ACC112 (cell line): Measurements from ENCODE around the gene TXNL4A.
"Not testable (repeated sequence)": the region's sequence is repeated elsewhere in the genome, so short reads cannot be mapped to it uniquely, and the experiment has no call there.

ENCODE experiments used
- H2AFZ ChIP-seq: fragments of 200-600 bp; sonication (generic); one replicate; pipeline ENCODE4 v1.6.0; 2017; ENCODE audit warnings: antibody characterized with exemption, low read length; ENCODE audit not compliant: unreplicated experiment
- H3K27ac ChIP-seq: fragments of 200-600 bp; sonication (generic); 2 replicates; pipeline ENCODE4 v1.5.1; 2014; ENCODE audit warnings: low read depth, mild to moderate bottlenecking, antibody characterized with exemption, low read length, moderate library complexity
- H3K27me3 ChIP-seq: fragments of 200-600 bp; sonication (generic); 2 replicates; pipeline ENCODE4 v1.6.1; 2014; ENCODE audit warnings: mild to moderate bottlenecking, antibody characterized with exemption, low read length, moderate library complexity, mixed read lengths; ENCODE audit not compliant: insufficient read depth
- H3K36me3 ChIP-seq: fragments of 200-600 bp; sonication (generic); 2 replicates; pipeline ENCODE4 v1.6.1; 2016; ENCODE audit warnings: mild to moderate bottlenecking, antibody characterized with exemption, low read length, moderate library complexity, mixed read lengths; ENCODE audit not compliant: insufficient read depth
- H3K4me1 ChIP-seq: fragments of 200-600 bp; sonication (generic); one replicate; pipeline ENCODE4 v1.6.1; 2016; ENCODE audit warnings: low read length, mixed read lengths; ENCODE audit not compliant: insufficient read depth, unreplicated experiment, control insufficient read depth
- H3K4me3 ChIP-seq: fragments of 200-600 bp; sonication (generic); 2 replicates; pipeline ENCODE4 v1.5.1; 2014; ENCODE audit warnings: mild to moderate bottlenecking, low read depth, low read length
- H3K79me2 ChIP-seq: fragments of 200-600 bp; sonication (generic); one replicate; pipeline ENCODE4 v1.6.0; 2016; ENCODE audit warnings: low read length; ENCODE audit not compliant: control insufficient read depth, unreplicated experiment, insufficient read depth

TXNL4A gene

DNA sequence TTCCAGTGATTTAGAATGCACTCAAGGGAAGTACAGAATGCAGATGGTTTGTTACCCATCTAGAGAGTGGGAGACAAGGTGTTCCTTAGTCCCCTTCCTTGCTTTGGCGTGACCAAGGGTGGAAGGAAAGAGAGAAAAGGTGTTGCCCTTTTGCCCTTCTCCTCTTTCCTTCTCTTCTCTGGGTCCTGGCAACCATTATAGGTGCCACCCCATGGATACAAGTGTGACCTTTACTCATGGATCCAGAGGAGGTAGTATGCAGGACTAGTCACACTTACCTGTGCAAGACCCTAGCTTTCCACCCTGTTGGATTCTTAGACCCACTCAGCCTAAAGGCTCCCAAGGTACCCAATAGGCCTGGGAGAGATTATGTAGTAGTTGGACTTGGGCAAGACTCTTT, 34.2 kb upstream of the TXNL4A start:
- no peak overlapping the region for H3K27ac ChIP-seq
- H3K4me3 ChIP-seq = no peak overlapping the region
- H3K27me3 ChIP-seq = no peaks in the 10 kb centered on the region
- 0 out of 2 replicates have a peak, but pooled peaks cover 6% of the 10 kb centered on the region for H3K36me3 ChIP-seq
- H2AFZ ChIP-seq = no peak overlapping the region
- H3K4me1 ChIP-seq = no peaks in the 10 kb centered on the region
- no peaks in the 10 kb centered on the region for H3K79me2 ChIP-seq

DNA sequence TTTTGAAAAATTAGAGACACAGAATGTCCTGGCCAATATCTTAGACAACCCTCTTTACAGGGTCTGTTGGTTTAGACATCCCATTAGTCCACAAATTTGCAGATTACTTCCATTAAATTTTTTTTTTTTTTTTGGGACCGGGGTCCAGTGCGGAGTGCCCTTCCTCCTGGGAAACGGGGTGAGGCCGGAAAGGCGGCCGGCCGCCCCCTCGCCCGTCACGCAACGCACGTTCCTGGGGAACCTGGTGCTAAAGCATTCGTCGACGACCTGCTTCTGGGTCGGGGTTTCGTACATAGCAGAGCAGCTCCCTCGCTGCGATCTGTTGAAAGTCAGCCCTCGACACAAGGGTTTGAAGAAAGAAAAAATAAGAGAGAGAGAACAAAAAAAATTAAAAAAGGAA, 24.4 kb upstream of the TXNL4A start:
- H3K4me3 ChIP-seq = no peak overlapping the region
- no peak overlapping the region for H2AFZ ChIP-seq
- H3K4me1 ChIP-seq = peaks cover 18% of the 10 kb centered on the region
- no peaks in the 10 kb centered on the region for H3K27me3 ChIP-seq
- no peak overlapping the region for H3K27ac ChIP-seq
- no peaks in the 10 kb centered on the region for H3K36me3 ChIP-seq
- no peaks in the 10 kb centered on the region for H3K79me2 ChIP-seq

DNA sequence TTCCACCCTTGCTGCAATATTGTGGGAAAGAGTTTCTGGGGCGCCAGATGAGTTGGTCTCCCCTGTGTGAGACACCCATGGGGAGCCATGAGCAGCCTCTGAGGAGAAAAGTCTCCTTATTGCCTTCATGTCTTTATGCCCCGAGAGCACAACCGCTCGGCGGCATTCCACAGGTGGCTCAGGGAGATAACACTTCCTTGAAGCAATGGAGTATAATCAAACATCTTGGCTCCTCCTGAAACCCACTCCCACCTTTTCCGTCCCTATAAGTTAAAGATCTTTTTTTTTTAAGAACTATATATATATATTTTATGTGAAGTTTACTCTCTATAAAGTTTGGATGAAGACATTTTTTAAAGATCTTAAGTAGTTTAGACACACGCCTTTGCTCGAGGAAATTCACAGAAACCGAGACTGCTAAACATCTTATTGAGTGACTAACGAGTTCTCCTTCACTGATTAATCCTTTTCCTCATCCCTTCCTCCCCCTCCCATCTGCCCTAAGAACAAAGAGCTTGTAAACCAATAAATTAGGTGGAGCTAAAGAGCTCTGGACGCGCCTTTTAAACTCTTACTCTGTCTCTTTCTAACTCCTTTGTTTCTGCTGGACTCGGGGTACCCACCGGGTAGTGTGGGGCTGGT, 23.3 kb upstream of the TXNL4A start:
- H3K4me3 ChIP-seq, H3K36me3 ChIP-seq, H3K79me2 ChIP-seq, H3K27ac ChIP-seq, H3K27me3 ChIP-seq, H2AFZ ChIP-seq: not testable (repeated sequence)
- H3K4me1 ChIP-seq = peaks cover 18% of the 10 kb centered on the region

DNA sequence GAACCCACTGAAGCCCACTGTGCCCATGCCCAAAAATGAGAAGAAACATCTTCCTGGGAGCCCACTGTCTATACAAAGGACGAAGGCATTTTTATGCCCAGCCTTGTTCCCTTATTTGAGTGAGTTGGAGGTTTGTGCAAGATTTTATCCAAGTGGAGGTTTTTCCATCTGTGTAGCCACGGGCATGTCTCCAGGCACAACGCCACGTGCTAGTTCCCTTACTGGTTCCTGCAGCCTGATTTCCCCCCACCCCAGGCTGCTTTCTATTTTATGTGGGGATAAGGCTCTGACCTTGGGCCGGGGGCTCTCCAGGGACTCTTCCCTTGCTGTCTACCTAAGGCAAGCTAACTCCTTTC, 22.2 kb upstream of the TXNL4A start:
- Histone ChIP-seq H3K27me3 (no peaks in the 10 kb centered on the region), H3K4me3 (peak overlapping the region; percentile 43), H3K4me1 (peaks cover 18% of the 10 kb centered on the region), H3K27ac (peak overlapping the region; percentile 50), H3K36me3 (no peaks in the 10 kb centered on the region), H2AFZ (no peak overlapping the region), H3K79me2 (no peaks in the 10 kb centered on the region)

DNA sequence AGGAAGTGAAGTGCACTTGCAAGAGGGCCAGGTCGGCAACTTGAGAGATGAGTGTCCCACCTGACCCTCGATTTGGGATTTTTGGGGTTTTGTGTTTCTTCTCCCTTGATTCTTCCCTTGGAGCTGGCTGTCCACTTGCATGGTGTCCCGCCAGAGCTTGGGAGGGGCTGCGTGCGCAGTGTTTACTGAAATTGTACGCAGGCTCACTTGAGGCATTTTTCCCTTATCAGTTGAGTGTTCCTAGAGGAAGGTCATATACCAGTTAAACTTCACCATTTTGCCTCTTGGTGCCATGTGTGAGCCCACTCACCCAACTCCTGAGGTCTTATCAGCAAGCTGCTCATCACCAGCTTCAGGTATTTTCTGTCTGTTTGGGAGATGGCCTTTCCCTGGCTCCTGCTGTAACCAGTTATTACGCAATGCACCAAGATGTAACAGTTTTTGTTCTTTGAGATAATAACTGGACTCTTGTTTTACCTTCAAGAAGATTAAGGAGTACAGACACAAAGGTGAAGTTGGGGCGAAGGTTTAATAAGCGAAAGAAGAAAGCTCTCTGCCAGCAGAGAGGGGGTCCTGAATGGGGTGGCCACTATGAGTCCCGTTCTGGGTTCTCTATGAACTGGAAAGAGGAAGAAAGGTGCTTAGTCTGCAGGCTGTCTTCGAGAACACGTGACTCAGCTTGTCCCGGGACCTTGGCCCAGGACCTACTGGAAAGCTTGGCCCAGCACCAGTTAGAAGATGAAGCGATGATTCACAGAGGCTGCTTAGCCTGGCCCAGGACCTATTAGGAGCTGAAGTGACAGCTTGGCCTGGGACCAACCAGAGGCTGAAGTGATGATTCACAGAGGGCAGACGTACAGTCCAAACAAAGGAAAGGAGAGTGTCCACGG, 21.5 kb upstream of the TXNL4A start:
- H3K4me3 ChIP-seq = peak overlapping the region; percentile 43
- no peaks in the 10 kb centered on the region for H3K27me3 ChIP-seq

DNA sequence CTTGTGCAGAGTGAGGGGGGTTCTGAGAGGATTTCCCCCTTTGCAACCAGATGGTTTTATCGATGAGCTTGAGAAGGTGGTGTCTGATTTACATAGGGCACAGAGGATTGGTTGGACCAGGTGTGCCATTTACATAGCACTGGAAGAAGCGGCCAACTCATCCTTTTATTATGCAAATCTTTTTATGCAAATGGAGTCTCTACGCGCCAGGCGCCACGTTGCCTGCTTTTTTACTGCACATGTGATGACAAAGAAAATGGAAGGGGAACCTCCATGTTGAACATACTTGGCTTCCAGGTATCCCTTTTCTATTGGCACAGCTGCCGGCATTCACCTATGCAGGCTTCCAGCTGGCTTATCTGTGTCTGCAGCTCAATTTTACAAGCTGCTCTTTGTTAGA, 18.4 kb upstream of the TXNL4A start:
- Histone ChIP-seq H3K36me3 (no peaks in the 10 kb centered on the region), H3K79me2 (no peaks in the 10 kb centered on the region), H3K4me3 (no peak overlapping the region), H3K27me3 (no peaks in the 10 kb centered on the region), H3K27ac (no peak overlapping the region), H2AFZ (no peak overlapping the region), H3K4me1 (peaks cover 18% of the 10 kb centered on the region)

More for the DNA sequence above, 21.5 kb upstream of the TXNL4A start:
- Histone ChIP-seq H2AFZ (no peak overlapping the region), H3K4me1 (peaks cover 18% of the 10 kb centered on the region), H3K36me3 (no peaks in the 10 kb centered on the region), H3K79me2 (no peaks in the 10 kb centered on the region), H3K27ac (peak overlapping the region; percentile 50)

DNA sequence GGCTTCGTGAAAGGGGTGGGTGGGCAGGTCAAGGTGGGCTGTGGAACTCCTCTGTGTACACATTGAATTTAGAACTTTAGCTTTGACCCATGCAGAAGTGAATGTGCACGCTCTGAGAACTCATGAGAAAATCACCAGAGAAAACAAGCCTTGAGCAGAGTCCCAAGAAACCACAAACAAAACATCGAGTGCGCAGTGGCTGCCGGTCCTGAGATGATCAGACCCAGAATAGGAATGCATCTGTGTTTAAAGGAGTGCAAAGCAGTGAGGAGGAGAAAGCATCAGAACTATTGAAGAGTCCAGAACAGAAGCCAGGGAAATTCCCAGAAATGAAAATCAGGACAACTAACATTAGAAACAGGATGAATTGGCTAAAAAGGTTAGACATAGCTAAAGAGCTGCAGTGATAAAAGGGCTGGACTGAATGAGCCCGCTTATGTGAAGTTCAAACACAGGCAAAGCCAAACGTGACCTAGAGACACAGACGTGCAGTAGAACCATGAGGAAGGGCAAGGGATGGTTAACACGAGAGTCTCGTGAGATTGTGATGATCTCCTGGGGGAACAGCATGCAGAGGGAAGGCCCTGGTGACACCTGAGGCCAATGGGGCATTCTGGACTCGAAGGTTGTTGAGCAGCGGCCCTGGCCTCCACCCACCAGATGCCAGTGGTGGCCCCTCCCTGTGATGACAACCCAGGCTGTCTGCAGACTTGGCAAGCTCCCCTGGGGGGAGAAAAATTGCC, 16.4 kb upstream of the TXNL4A start:
- Histone ChIP-seq H2AFZ (no peak overlapping the region), H3K27me3 (no peaks in the 10 kb centered on the region), H3K4me3 (no peak overlapping the region), H3K36me3 (no peaks in the 10 kb centered on the region), H3K4me1 (peaks cover 6% of the 10 kb centered on the region), H3K27ac (no peak overlapping the region), H3K79me2 (no peaks in the 10 kb centered on the region)

DNA sequence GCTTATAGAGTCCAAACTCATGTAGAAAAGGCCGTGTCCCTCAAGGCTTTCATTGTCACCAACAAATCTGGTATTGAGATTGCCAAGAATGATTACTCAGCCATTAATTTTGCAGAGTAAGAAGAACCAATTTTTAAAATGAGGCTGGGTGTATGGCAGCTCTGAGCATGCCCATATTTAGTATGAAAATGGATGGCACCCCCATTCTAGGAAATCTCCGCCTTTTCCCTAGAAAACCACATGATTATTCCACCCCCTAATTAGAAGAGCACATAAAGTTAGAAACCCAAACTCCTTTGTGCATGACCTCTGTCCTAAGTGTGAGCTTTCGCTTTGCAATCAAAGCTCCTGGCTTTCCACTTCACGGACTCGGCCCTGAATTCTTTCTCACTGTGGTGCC, 14.1 kb upstream of the TXNL4A start:
- H3K27me3 ChIP-seq = no peaks in the 10 kb centered on the region
- no peaks in the 10 kb centered on the region for H3K4me1 ChIP-seq
- H3K79me2 ChIP-seq = no peaks in the 10 kb centered on the region
- no peak overlapping the region for H3K27ac ChIP-seq
- H3K36me3 ChIP-seq = no peaks in the 10 kb centered on the region
- H3K4me3 ChIP-seq = no peak overlapping the region
- no peak overlapping the region for H2AFZ ChIP-seq

DNA sequence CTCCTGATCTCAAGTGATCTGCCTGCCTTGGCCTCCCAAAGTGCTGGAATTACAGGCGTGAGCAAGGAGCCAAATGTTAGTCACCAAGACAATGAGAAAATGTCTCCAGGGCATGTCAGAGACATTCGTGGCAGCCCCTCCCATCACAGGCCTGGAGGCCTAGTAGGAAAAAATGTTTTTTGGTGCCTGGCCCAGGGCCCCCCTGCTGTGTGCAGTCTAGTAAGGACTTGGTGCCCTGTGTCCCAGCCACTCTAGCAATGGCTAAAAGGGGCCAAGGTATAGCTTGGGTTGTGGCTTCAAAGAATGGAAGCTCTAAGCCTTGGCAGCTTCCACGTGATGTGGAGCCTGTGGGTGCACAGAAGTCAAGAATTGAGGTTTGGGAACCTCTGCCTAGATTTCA, 12.5 kb upstream of the TXNL4A start:
- Histone ChIP-seq H3K4me3 (no peak overlapping the region), H3K79me2 (no peaks in the 10 kb centered on the region), H3K27ac (no peak overlapping the region), H3K4me1 (no peaks in the 10 kb centered on the region), H3K27me3 (no peaks in the 10 kb centered on the region), H2AFZ (no peak overlapping the region), H3K36me3 (no peaks in the 10 kb centered on the region)

DNA sequence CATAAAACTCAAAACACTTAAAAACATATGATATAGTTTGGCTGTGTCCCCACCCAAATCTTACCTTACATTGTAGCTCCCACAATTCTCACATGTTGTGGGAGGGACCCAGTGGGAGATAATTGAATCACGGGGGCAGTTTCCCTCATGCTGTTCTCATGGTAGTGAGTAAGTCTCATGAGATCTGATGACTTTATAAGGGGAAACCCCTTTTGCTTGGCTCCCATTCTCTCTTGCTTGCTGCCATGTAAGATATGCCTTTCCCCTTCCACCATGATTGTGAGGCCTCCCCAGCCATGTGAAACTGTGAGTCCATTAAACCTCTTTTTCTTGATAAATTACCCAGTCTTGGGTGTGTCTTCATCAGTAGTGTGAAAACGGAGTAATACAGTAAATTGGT, 11.3 kb upstream of the TXNL4A start:
- not testable (repeated sequence) for H3K79me2 ChIP-seq, H3K4me1 ChIP-seq, H3K27ac ChIP-seq, H3K4me3 ChIP-seq, H3K27me3 ChIP-seq, H3K36me3 ChIP-seq, H2AFZ ChIP-seq
